Posterior cingulate gyrus (tissue), 11 donors: Measurements from ENCODE around the gene YJEFN3.

Source experiments
- DNase-seq, 10 donors: peaks; one replicate each; pipeline versions ENCODE4 v3.0.0 to v3.0.0-alpha.2; 2020 to 2021; ENCODE audit warnings: mixed read lengths in 3 of 10
- intact Hi-C: fragments of 100-400 bp; cut with DNase I; formaldehyde crosslinking; loops from one replicate; pipeline ENCODE4 v1.15.1; 2023

The YJEFN3 gene

GRCh38 chr19:19535311-19536191, 6.8 kb downstream of the YJEFN3 start:
- intact Hi-C loops, result no loop called here
- peak in 1 of 10 donors; percentile 72 for DNase-seq

- intact Hi-C loops, result no loop called here
- DNase-seq, result peak in 2 of 10 donors; percentile 78 to 79
Measured at GRCh38 chr19:19537075-19538048, 8.7 kb downstream of the YJEFN3 start.

GRCh38 chr19:19538061-19538784, 9.5 kb downstream of the YJEFN3 start, which contains the start of gene CILP2:
TSS of gene CILP2 (plus strand) at chr19:19538265. CDS start at chr19:19538350, 85 bp downstream.
- intact Hi-C loops, result no loop called here
- peak in 2 of 10 donors; percentile 82 to 84 for DNase-seq

DNA sequence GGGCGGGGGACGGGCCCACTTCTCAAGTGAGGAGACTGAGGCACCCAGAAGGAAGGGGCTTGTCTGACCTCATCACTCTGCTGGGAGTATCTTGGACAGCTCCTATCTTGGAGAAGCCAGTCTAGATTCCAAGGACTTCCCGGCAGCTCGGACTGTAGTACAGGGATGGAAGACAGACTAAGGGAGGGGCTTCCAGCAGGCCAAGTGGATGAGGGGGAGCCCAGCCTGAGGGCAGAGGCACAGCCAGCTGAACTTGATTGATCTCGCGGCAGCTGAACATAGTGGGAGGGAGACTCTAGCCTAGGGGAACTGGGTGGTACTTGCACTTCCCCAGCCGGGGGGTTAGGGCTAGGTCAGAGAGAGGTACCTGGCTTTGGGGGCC, 10.1 kb downstream of the YJEFN3 start:
- intact Hi-C loops, result no loop called here
- DNase-seq, result no peak

DNA sequence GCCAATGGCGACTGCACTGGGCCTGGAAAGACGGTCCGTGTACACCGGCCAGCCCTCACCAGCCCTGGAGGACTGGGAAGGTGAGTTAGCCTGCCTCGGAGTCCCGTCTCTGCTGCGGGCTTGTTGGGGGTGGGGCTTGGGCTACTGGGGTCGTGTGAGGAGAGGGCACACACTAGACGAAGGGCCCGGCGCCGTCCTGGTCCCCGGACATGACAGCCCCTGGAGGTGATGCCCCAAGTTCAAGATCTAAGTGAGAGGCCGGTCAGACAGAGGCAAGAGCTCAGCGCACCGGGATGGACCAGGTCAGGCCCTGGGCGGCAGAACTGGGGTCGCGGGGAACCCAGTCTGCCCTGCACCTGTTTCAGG, 11.0 kb downstream of the YJEFN3 start:
- intact Hi-C loops, result no loop called here
- DNase-seq, result peak in 1 of 10 donors; percentile 80

GRCh38 chr19:19540064-19540714, 11.5 kb downstream of the YJEFN3 start:
- intact Hi-C loops, result no loop called here
- no peak for DNase-seq

DNA sequence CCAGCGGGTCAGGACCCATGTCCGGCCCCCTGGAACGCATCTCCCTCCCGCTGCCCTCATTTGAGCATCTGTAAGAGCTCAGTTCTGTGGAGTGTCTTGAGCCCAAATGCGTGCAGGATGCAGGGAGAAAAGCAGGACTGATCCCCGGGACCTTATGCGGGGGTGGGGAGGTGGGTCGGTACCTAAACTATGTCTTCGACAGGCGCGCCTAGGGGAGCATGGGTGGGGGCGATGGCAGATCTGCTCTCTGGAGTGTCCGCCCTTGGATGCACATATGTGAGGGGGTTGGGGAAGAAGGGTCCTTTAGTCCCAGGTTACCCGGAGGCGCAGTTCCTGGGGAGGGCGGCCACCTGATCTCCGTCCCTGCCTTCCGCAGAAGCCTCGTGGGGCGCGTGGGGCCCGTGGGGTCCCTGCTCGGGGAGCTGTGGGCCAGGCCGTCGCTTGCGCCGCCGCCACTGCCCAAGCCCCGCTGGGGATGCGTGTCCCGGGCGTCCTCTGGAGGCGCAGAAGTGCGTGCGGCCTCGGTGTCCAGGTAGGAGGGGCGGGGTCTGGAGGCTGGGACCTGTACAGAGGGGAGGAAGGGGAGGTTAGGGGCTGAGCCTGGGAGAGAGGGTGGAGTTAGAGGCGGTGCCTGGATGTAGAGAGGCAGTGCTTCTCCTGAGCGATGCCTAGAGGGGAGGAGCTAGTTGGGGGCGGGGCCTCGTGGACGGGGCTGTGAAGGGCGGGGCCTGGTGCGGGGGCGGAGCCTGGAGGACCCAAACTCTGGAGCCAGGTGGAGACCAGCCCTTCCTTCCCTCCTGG, 12.2 kb downstream of the YJEFN3 start:
- intact Hi-C loops, result no loop called here
- DNase-seq, result no peak

DNA sequence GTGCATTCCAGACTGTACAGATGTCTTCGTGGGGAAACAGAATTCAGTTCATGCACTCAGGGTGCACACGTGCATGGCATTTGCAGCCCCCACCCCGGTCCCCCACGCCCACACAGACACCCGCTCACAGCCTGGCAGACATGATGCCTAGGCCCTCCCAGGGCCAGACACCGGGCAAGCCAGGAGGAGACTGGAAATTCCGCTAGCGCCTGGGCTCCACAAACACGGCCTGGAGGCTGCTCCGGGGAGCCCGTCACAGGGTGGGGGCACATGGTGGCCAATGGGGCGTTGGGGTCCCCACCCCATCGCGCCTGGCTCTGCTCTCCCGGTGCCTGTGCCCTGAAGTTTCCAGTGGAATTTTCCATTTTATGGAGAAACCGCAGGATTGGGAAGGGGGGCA, 12.9 kb downstream of the YJEFN3 start:
- DNase-seq, result peak in 1 of 10 donors; percentile 73
- intact Hi-C loops, result no loop called here

- peak in 1 of 10 donors; percentile 73 for DNase-seq
- intact Hi-C loops, result no loop called here
Measured at GRCh38 chr19:19542507-19542906, 13.8 kb downstream of the YJEFN3 start.

GRCh38 chr19:19543101-19543500, 14.4 kb downstream of the YJEFN3 start:
- intact Hi-C loops, result no loop called here
- peak in 1 of 10 donors; percentile 68 for DNase-seq

GRCh38 chr19:19543640-19544039, 14.9 kb downstream of the YJEFN3 start:
- intact Hi-C loops, result no loop called here
- peak in 1 of 10 donors; percentile 72 for DNase-seq

- intact Hi-C loops, result no loop called here
- peak in 1 of 10 donors; percentile 80 for DNase-seq
Measured at GRCh38 chr19:19544257-19544953, 15.7 kb downstream of the YJEFN3 start.

DNA sequence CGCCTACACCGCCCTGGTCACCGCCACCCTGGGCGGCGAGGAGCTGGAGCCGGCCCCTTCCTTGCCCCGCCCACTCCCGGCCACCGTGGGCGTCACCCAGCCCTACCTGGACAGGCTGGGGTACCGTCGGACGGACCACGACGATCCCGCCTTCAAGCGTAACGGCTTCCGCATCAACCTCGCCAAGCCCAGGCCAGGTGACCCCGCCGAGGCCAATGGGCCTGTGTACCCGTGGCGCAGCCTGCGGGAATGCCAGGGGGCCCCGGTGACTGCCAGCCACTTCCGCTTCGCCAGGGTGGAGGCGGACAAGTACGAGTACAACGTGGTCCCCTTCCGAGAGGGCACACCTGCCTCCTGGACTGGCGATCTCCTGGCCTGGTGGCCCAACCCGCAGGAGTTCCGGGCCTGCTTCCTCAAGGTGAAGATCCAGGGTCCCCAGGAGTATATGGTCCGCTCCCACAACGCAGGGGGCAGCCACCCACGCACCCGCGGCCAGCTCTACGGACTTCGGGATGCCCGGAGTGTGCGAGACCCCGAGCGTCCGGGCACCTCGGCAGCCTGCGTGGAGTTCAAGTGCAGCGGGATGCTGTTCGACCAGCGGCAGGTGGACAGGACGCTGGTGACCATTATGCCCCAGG, 16.4 kb downstream of the YJEFN3 start:
- intact Hi-C loops, result no loop called here

DNA sequence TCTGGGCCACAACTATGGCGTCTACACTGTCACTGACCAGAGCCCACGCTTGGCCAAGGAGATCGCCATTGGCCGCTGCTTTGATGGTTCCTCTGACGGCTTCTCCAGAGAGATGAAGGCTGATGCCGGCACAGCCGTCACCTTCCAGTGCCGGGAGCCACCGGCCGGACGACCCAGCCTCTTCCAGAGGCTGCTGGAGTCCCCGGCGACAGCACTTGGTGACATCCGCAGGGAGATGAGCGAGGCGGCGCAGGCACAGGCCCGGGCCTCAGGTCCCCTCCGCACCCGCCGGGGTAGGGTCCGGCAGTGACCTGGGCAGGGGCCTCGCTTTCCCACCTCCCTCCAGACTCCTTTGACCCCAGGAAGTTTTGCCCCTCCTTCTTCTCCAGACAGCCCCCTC, 17.0 kb downstream of the YJEFN3 start:
- DNase-seq, result no peak
- intact Hi-C loops, result no loop called here

More for the DNA sequence above, 16.4 kb downstream of the YJEFN3 start:
- DNase-seq, result peak in 2 of 10 donors; percentile 79 to 83

- intact Hi-C loops, result no loop called here
- DNase-seq, result peak in 1 of 10 donors; percentile 74
Measured at GRCh38 chr19:19546751-19547162, 18.0 kb downstream of the YJEFN3 start.

GRCh38 chr19:19547674-19548336, 19.1 kb downstream of the YJEFN3 start:
- no peak for DNase-seq
- intact Hi-C loops, result no loop called here
